Thyroid gland (tissue), 4 donors: ENCODE data around the gene ZNF516. TPM values are rescaled to one million over a fixed set of nuclear protein-coding genes. Genes with fewer than 3 reads are reported as not detected.

Source experiments
- DNase-seq, 2 donors: peaks; one replicate each; pipeline ENCODE4 v3.0.0-alpha.2; 2019
- H3K27ac ChIP-seq, 3 donors: fragments of 200-600 bp; sonication (generic); 1 replicate in 2 of 3; 2 replicates in 1 of 3; pipeline ENCODE4 v1.5.1; 2016 to 2019; ENCODE audit warnings: mild to moderate bottlenecking in 1 of 3, moderate library complexity in 1 of 3
- H3K27me3 ChIP-seq: fragments of 200-600 bp; sonication (generic); one replicate; pipeline ENCODE4 v1.5.1; 2019
- H3K36me3 ChIP-seq, 2 donors: fragments of 200-600 bp; sonication (generic); one replicate each; pipeline ENCODE4 v1.5.1; 2016 to 2019
- H3K4me1 ChIP-seq, 2 donors: fragments of 200-600 bp; sonication (generic); one replicate each; pipeline ENCODE4 v1.5.1; 2017 to 2019
- H3K4me3 ChIP-seq, 3 donors: fragments of 200-600 bp; sonication (generic); replicated peaks in 1 of 3; 1 replicate in 2 of 3; 2 replicates in 1 of 3; pipeline ENCODE4 v1.5.1; 2016; ENCODE audit warnings: mild to moderate bottlenecking in 1 of 3
- H3K9me3 ChIP-seq: fragments of 200-600 bp; sonication (generic); one replicate; pipeline ENCODE4 v1.5.1; 2017
- POLR2A ChIP-seq, 2 donors: fragments of 450-650 bp; IDR thresholded peaks; one replicate each; pipeline ENCODE4 v1.6.1; 2017; ENCODE audit warnings: antibody characterized with exemption in 2 of 2, mild to moderate bottlenecking in 2 of 2, moderate library complexity in 1 of 2
- WGBS, 2 donors: methylation state at CpG; one replicate each; pipeline ENCODE4 v1.1.5; 2017; 5-methylcytosine and 5-hydroxymethylcytosine counted together
- intact Hi-C: fragments of 100-400 bp; cut with DNase I; formaldehyde crosslinking; loops from one replicate; pipeline ENCODE4 v1.15.1; 2023
- total RNA-seq, 4 donors: library from RNA; depleted of rRNA; stranded (reverse); fragments of >200 nt; gene quantifications; one replicate each; pipeline ENCODE4 v1.2.3, GENCODE V29; 2016
- TF ChIP-seq, protein P1 (sequence below), 6 experiments: fragments of 200-600 bp in 3 of 6; fragments of 450-650 bp in 3 of 6; sonication (generic) in 3 of 6; IDR thresholded peaks; one replicate each; pipeline ENCODE4 v1.5.1; 2016 to 2019; ENCODE audit warnings: antibody characterized with exemption in 6 of 6, mild to moderate bottlenecking in 2 of 6, inconsistent platforms in 1 of 6, moderate library complexity in 1 of 6

Gene ZNF516
- total RNA-seq, 4 donors from 2014 or later, result 25.4 to 44.8 (median 28.6) TPM

DNA sequence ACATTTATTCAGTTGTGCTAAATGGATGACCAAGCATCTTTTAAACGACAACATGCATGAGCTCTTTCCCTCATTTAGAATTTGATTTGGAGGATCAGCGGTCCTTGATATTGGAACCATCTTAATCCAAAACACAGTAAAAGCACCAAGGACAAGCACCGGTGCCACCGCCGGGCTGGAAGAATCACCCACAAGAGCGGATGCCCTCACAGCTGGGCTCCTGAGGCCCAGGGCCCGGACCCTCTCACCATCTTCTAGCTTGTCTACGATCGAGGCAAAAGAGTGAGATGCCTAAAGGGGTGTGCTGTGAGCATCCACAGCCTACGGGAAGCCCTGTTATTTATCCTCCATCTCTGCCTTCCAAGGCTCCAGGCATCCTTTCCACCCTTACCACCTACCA is 129.5 kb downstream of the ZNF516 start:
- WGBS, 2 donors, result 91 to 96% methylated on average over 10 of the region's 10 CpGs
- Histone ChIP-seq H3K9me3 (no peaks in the 10 kb centered on the region), H3K36me3 (peaks cover 5 to 12% of the 10 kb centered on the region in 2 donors), H3K27me3 (no peaks in the 10 kb centered on the region), H3K27ac (no peak overlapping the region), H3K4me1 (peaks cover 0 to 6% of the 10 kb centered on the region in 2 donors), H3K4me3 (no peak overlapping the region)
- DNase-seq, result no peak
- intact Hi-C loops, result no loop called here
- no peak for TF ChIP-seq POLR2A (IDR thresholded peaks at IDR 0.05)
- TF ChIP-seq, protein P1, sequence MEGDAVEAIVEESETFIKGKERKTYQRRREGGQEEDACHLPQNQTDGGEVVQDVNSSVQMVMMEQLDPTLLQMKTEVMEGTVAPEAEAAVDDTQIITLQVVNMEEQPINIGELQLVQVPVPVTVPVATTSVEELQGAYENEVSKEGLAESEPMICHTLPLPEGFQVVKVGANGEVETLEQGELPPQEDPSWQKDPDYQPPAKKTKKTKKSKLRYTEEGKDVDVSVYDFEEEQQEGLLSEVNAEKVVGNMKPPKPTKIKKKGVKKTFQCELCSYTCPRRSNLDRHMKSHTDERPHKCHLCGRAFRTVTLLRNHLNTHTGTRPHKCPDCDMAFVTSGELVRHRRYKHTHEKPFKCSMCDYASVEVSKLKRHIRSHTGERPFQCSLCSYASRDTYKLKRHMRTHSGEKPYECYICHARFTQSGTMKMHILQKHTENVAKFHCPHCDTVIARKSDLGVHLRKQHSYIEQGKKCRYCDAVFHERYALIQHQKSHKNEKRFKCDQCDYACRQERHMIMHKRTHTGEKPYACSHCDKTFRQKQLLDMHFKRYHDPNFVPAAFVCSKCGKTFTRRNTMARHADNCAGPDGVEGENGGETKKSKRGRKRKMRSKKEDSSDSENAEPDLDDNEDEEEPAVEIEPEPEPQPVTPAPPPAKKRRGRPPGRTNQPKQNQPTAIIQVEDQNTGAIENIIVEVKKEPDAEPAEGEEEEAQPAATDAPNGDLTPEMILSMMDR (IDR thresholded peaks at IDR 0.05), result no peak

DNA sequence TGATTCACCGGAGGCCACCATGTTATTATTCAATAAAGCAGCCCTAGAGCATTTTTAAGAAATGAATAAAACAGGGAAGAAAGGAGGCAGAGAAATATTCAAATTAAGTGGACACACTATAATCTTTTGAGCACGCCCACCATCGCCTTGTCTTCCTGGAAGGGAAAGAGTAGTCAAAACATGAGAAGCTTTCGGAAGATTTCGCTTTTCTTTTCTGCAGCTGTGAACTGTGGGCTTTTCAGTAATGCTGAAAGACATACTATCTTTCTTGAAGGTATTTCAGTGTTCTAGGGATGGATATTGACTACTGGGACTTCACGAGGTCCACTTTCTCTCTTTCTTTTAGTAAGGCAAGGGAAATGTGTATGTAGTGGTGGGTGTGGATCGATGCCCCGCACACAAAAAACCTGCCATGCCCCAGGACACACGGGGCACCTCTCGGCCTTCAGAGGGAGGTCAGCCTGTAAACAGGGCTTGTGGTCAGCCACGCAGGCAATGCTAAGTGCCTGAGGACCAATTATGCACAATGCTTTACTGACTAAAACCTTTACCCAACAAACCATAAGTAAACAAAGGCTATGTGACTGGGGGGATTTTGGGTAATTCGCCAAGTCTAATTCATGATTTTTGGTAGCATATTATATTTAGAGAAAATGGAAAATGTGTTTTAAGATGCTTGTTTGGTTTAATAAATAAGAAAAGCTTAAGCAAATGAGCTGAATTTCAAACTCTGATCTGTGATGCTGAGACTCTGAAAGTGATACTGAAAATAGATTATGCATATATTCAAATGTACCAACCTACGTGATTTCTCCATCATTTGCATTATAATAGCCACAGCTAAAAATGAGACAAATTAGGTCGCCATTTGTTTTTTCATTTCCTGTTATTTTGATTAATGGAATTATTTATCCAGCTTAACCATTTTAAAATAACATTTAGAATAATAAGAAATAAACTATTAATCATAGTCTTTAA is 130.5 kb downstream of the ZNF516 start:
- intact Hi-C loops, result no loop called here
- Histone ChIP-seq H3K9me3 (no peaks in the 10 kb centered on the region), H3K27me3 (no peaks in the 10 kb centered on the region), H3K4me1 (peaks cover 0 to 6% of the 10 kb centered on the region in 2 donors), H3K36me3 (peaks cover 0 to 12% of the 10 kb centered on the region in 2 donors), H3K4me3 (no peak overlapping the region), H3K27ac (no peak overlapping the region)
- 81 to 83% methylated on average over 14 of the region's 14 CpGs for WGBS, 2 donors
- DNase-seq, result no peak
- TF ChIP-seq, protein P1 (IDR thresholded peaks at IDR 0.05), result no peak
- TF ChIP-seq POLR2A (IDR thresholded peaks at IDR 0.05), result no peak

DNA sequence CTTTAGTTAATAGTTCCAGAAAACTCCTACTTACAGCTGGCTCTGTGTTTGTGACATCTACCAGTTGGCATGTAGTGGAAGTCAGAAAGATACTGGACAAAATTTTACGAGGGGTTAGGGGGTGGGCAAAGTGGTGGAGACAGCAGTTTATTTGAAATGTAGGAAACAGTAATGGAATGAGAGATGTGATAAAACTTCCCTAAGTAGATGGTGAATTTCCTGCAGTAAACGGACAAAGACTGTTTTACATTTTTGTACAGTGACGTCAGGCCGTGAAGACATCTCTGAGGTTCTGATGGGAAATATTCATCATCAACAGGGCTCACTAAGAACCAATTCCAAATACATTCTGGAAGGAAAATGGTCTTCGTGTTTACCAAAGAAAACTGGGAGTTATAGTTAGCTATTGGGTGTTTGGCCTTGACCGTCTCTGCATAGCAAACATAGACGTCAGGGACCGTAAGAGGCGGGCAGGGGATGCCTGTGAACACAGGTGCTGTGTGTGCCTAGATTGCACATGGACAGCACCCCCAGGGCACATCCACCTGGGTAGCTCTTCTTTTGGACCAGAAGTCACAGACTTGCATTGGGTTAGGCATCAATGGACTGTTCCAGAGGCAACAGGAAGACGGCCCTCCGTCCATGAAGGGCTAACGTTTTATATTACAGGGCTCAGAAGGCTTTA is 131.5 kb downstream of the ZNF516 start:
- Histone ChIP-seq H3K9me3 (no peaks in the 10 kb centered on the region), H3K4me1 (no peaks in the 10 kb centered on the region), H3K4me3 (no peak overlapping the region), H3K27ac (no peak overlapping the region), H3K36me3 (peaks cover 4 to 12% of the 10 kb centered on the region in 2 donors), H3K27me3 (no peaks in the 10 kb centered on the region)
- intact Hi-C loops, result no loop called here
- no peak for DNase-seq
- 85 to 90% methylated on average over 12 of the region's 12 CpGs for WGBS, 2 donors
- TF ChIP-seq POLR2A (IDR thresholded peaks at IDR 0.05), result no peak
- TF ChIP-seq, protein P1 (IDR thresholded peaks at IDR 0.05), result no peak

DNA sequence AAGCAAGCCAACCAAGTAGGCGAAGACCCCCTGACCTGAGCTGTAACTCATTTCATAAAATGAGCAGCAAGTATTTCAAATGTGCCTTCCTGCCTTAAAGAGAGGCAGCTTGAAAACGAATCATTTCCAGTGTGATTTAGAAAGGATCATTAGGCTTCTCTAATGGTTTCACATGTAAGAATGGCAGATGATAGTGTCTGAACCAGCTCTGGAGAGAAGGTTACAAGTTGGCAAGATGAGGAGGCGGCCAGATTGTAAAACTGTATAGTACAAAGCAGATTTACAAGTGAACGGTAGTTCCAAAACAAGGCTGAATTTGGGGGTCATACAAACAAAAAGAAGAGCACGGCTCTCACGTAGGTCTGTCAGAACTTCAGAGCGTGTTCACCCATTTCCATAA is 132.4 kb downstream of the ZNF516 start:
- H3K27me3 ChIP-seq, result no peaks in the 10 kb centered on the region
- H3K4me3 ChIP-seq, result no peak overlapping the region
- DNase-seq, result no peak
- intact Hi-C loops, result no loop called here
- no peaks in the 10 kb centered on the region for H3K4me1 ChIP-seq
- H3K36me3 ChIP-seq, result peaks cover 9 to 12% of the 10 kb centered on the region in 2 donors
- TF ChIP-seq POLR2A (IDR thresholded peaks at IDR 0.05), result no peak
- 88 to 94% methylated on average over 7 of the region's 7 CpGs for WGBS, 2 donors
- H3K27ac ChIP-seq, result no peak overlapping the region
- H3K9me3 ChIP-seq, result no peaks in the 10 kb centered on the region

DNA sequence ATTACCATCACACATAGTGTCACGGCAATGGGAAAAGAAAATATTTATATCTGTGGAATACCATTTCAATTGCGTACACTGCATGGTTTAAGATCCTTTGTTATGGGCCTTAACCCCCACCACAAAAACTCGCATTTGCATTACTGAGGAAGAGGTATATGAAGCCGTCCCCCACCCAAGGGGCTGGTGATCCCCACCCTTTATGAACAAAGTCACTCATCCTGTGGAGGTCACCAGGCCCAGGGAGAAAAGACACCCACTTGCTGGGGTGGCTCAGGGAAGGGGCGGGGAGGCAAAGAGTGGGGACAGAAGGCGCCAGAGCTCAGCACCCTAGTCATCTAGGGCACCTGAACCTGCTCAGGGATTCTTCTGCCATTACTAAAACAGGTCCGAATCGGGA is 133.8 kb downstream of the ZNF516 start:
- Histone ChIP-seq H3K4me3 (no peak overlapping the region), H3K9me3 (no peaks in the 10 kb centered on the region), H3K4me1 (no peaks in the 10 kb centered on the region), H3K27me3 (no peaks in the 10 kb centered on the region), H3K27ac (no peak overlapping the region), H3K36me3 (peaks cover 11 to 12% of the 10 kb centered on the region in 2 donors)
- DNase-seq, result no peak
- TF ChIP-seq, protein P1 (IDR thresholded peaks at IDR 0.05), result no peak
- TF ChIP-seq POLR2A (IDR thresholded peaks at IDR 0.05), result no peak
- intact Hi-C loops, result no loop called here
- WGBS, 2 donors, result 94 to 96% methylated on average over 8 of the region's 8 CpGs
